GM19025 (cell line): ENCODE data around the gene MICALL1.

Experiments
- ATAC-seq: cut with Tn5 transposase; IDR thresholded peaks from one replicate; pipeline ENCODE4 v1.9.1; 2021; ENCODE audit warnings: mild to moderate bottlenecking, low read depth, moderate library complexity; ENCODE audit not compliant: unreplicated experiment

Gene MICALL1

GRCh38 chr22:37979782-37980181, 73.7 kb downstream of the MICALL1 start:
- ATAC-seq, result no peak

GRCh38 chr22:37981282-37982011, 75.3 kb downstream of the MICALL1 start:
- ATAC-seq, result no peak

GRCh38 chr22:37982151-37982785, 76.2 kb downstream of the MICALL1 start:
- no peak for ATAC-seq

GRCh38 chr22:37982938-37983859, 77.1 kb downstream of the MICALL1 start:
- ATAC-seq, result no peak

- ATAC-seq, result no peak
Observed at GRCh38 chr22:37983860-37984791, 78.0 kb downstream of the MICALL1 start, which contains the start of gene SOX10. Gene SOX10, minus strand, starts transcription at chr22:37984555. Its CDS starts 771 bp downstream, at chr22:37983784.

- no peak for ATAC-seq
Observed at GRCh38 chr22:37985050-37985585, 79.0 kb downstream of the MICALL1 start.

GRCh38 chr22:37985751-37986281, 79.7 kb downstream of the MICALL1 start:
- no peak for ATAC-seq

GRCh38 chr22:37986371-37986770, 80.3 kb downstream of the MICALL1 start:
- ATAC-seq, result no peak

GRCh38 chr22:37989146-37990045, 83.3 kb downstream of the MICALL1 start:
- no peak for ATAC-seq

- ATAC-seq, result no peak
Observed at GRCh38 chr22:37990301-37990700, 84.2 kb downstream of the MICALL1 start.

GRCh38 chr22:37990862-37991261, 84.8 kb downstream of the MICALL1 start:
- ATAC-seq, result no peak

- no peak for ATAC-seq
Observed at GRCh38 chr22:37991731-37992442, 85.8 kb downstream of the MICALL1 start.
